Left ventricle myocardium superior (tissue), 1 donor: Measurements from ENCODE around the gene EEF2K. TPM values are rescaled to one million over a fixed set of nuclear protein-coding genes. Genes with fewer than 3 reads are reported as not detected.
A peak's percentile ranks its signal among the peaks of the same experiment; 100 is the strongest.
"Not testable (repeated sequence)": the region's sequence is repeated elsewhere in the genome, so short reads cannot be mapped to it uniquely, and the experiment has no call there.

Source experiments
- ATAC-seq: fragments of 200-7000 bp; cut with Tn5 transposase; one replicate; pipeline ENCODE4 v1.9.1; 2020; ENCODE audit warnings: mild to moderate bottlenecking, moderate library complexity
- DNase-seq: peaks from one replicate; pipeline ENCODE4 v3.0.0-alpha.2; 2020
- intact Hi-C: fragments of 100-400 bp; cut with micrococcal nuclease; formaldehyde crosslinking; loops from one replicate; pipeline ENCODE4 v1.11.0; 2022
- long read RNA-seq: library from polyadenylated mRNA; unstranded; transcript quantifications from one replicate; pipeline ENCODE4 v2.0.0, GENCODE V29; 2021
- total RNA-seq: library from RNA; stranded (reverse); fragmentation: NEBNext Ultra II Directional; extraction: Animal tissue kit (Norgen Biotek cat#: 25700); gene quantifications from one replicate; pipeline ENCODE4 v1.2.1, GENCODE V29; 2021
- donor health status: DM: no; HTN: yes; CAD: no; lungs with severe emphysema.

Gene EEF2K
- 29.9 TPM for total RNA-seq
- long read RNA-seq, full-length matches to known transcripts, result 5 of 34 reads
- long read RNA-seq, partial matches to known transcripts, result 13 of 34 reads
- long read RNA-seq, other reads (novel, unspliced or antisense), result 16 of 34 reads

GRCh38 chr16:22206013-22206841, at the start of gene EEF2K:
Gene EEF2K (plus strand): TSS chr16:22206278. CDS start chr16:22225730, 19,452 bp downstream.
- DNase-seq (peak; percentile 96), ATAC-seq (peak; percentile 92)
- intact Hi-C loops, result no loop called here

GRCh38 chr16:22161401-22161800, 44.7 kb upstream of the EEF2K start:
- ATAC-seq, result no peak
- intact Hi-C loops, result no loop called here

GRCh38 chr16:22161999-22162655, 44.0 kb upstream of the EEF2K start, which contains the start of gene SDR42E2:
Gene SDR42E2 (plus strand): TSS chr16:22162506. CDS start chr16:22165583, 3,077 bp downstream.
- intact Hi-C loops, result no loop called here

More at GRCh38 chr16:22161401-22161800, 44.7 kb upstream of the EEF2K start:
- DNase-seq, result no peak

GRCh38 chr16:22162656-22163009, 43.4 kb upstream of the EEF2K start:
- ATAC-seq, result no peak
- DNase-seq, result no peak
- intact Hi-C loops, result no loop called here

More at GRCh38 chr16:22161999-22162655, 44.0 kb upstream of the EEF2K start, which contains the start of gene SDR42E2:
- ATAC-seq (no peak), DNase-seq (no peak)

GRCh38 chr16:22163806-22164205, 42.3 kb upstream of the EEF2K start:
- no peak for DNase-seq
- ATAC-seq, result no peak
- intact Hi-C loops, result no loop called here

GRCh38 chr16:22164482-22164881, 41.6 kb upstream of the EEF2K start:
- DNase-seq (no peak), ATAC-seq (no peak)
- intact Hi-C loops, result no loop called here

GRCh38 chr16:22165508-22166285, 40.4 kb upstream of the EEF2K start:
- ATAC-seq (no peak), DNase-seq (no peak)
- intact Hi-C loops, result no loop called here

- no peak for ATAC-seq
- intact Hi-C loops, result no loop called here
- DNase-seq, result no peak
Observed at GRCh38 chr16:22171953-22172352, 34.1 kb upstream of the EEF2K start.

- intact Hi-C loops, result not testable (repeated sequence)
Observed at GRCh38 chr16:22172642-22173041, 33.4 kb upstream of the EEF2K start.

GRCh38 chr16:22174642-22175041, 31.4 kb upstream of the EEF2K start:
- ATAC-seq, result no peak
- intact Hi-C loops, result no loop called here
- DNase-seq, result no peak

More at GRCh38 chr16:22172642-22173041, 33.4 kb upstream of the EEF2K start:
- not testable (repeated sequence) for DNase-seq, ATAC-seq

- intact Hi-C loops, result no loop called here
- DNase-seq (no peak), ATAC-seq (no peak)
Observed at GRCh38 chr16:22177968-22178930, 27.8 kb upstream of the EEF2K start.

- ATAC-seq (no peak), DNase-seq (no peak)
- intact Hi-C loops, result loop anchor here (10.0 kb wide), 1 partner anchor 97 kb away; no protein-coding TSS in a partner anchor
Observed at GRCh38 chr16:22181426-22181825, 24.7 kb upstream of the EEF2K start.

- intact Hi-C loops, result loop anchor here (10.0 kb wide), 1 partner anchor 97 kb away; no protein-coding TSS in a partner anchor
- ATAC-seq, result no peak
- no peak for DNase-seq
Observed at GRCh38 chr16:22181843-22182242, 24.2 kb upstream of the EEF2K start.

- DNase-seq (no peak), ATAC-seq (no peak)
- intact Hi-C loops, result loop anchor here (10.0 kb wide), 1 partner anchor 99 kb away; no protein-coding TSS in a partner anchor
Observed at GRCh38 chr16:22183335-22183734, 22.7 kb upstream of the EEF2K start.

GRCh38 chr16:22183901-22184614, 22.0 kb upstream of the EEF2K start:
- intact Hi-C loops, result loop anchor here (10.0 kb wide), 1 partner anchor 99 kb away; no protein-coding TSS in a partner anchor
- DNase-seq (no peak), ATAC-seq (no peak)

- DNase-seq (no peak), ATAC-seq (no peak)
- intact Hi-C loops, result loop anchor here (10.0 kb wide), 1 partner anchor 100 kb away; no protein-coding TSS in a partner anchor
Observed at GRCh38 chr16:22184615-22184968, 21.5 kb upstream of the EEF2K start.

GRCh38 chr16:22186517-22186916, 19.6 kb upstream of the EEF2K start:
- ATAC-seq (no peak), DNase-seq (no peak)
- intact Hi-C loops, result loop anchor here (5.0 to 10.0 kb wide), 2 partner anchors 102 to 189 kb away; no protein-coding TSS in a partner anchor
